Measurements from ENCODE around the gene LRRC74B.
"Not testable (repeated sequence)": the region's sequence is repeated elsewhere in the genome, so short reads cannot be mapped to it uniquely, and the experiment has no call there.

Gene LRRC74B

GRCh38 chr22:21079493-21079892, 33.7 kb downstream of the LRRC74B start:
- no peak for DNase-seq

DNA sequence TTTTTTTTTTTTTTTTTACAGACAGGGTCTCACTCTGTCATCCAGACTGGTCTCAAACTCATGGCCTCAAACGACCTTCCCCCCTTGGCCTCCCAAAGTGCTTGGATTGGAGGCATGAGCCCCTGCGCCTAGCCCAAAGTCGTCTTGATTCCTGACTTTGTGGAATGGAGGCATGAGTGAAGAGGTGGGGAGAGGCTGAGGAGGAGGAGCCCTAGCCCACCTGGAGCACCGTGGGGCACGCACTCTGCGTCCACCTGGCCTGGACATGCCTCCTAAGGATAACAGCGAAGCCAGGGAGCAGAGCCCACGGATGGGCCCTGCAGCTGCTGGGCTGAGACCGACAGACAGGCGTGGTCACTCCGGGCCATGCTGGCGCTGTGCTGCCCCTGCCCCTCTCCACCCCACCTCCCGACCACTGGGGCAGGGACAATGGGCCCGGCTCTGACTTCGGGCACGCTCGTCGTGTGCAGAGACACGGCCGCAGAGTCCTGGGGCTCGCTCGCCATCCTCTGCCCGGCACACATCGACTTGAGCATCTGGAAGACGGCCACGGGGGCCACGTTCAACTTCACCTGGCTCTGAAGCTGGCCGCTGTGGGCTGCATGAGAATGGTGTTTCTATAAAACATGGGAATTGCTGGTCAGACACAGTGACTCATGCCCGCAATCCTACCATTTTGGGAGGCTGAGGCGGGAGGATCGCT, 34.8 kb downstream of the LRRC74B start:
- DNase-seq, result no peak

DNA sequence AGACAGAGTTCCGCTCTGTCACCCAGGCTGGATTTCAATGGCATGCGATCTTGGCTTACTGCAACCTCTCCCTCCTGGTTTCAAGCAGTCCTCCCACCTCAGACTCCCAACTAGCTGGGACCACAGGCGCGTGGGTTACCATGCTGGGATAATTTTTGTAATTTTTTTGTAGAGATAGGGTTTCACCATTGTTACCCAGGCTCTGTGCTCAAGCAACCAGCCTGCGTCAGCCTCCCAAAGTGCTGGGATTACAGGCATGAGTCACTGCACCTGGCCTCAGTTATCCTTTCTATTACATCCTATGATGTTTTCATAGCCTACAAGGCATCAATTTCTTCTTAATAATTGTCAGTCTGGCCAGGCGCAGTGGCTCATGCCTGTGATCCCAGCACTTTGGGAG, 36.5 kb downstream of the LRRC74B start:
- no peak for DNase-seq

DNA sequence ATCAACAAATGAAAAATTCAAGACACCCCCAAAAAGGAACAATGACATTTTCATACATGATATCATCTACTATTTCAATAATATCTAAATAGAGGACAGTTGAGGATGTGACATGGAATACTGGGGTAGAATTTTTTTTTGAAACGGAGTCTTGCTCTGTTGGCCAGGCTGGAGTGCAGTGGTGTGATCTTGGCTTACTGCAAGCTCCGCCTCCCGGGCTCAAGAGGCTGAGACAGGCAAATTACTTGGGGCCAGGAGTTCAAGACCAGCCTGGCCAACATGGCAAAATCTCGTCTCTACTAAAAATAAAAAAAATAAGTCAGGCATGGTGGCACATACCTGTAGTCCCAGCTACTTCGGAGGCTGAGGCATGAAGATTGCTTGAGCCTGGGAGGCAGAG, 41.4 kb downstream of the LRRC74B start:
- no peak for DNase-seq

DNA sequence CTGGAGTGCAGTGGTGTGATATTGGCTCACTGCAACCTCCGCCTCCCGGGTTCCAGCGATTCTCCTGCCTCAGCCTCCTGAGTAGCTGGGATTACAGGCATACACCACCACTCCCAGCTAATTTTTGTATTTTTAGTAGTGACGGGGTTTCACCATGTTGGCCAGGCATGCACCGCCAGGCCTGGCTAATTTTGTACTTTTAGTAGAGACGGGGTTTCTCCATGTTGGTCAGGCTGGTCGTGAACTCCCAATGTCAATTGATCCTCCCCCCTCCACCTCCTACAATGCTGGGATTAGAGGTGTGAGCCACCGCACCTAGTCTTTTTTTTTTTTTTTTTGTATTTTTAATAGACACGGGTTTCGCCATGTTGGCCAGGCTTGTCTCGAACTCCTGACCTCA, 42.2 kb downstream of the LRRC74B start:
- DNase-seq, result not testable (repeated sequence)

DNA sequence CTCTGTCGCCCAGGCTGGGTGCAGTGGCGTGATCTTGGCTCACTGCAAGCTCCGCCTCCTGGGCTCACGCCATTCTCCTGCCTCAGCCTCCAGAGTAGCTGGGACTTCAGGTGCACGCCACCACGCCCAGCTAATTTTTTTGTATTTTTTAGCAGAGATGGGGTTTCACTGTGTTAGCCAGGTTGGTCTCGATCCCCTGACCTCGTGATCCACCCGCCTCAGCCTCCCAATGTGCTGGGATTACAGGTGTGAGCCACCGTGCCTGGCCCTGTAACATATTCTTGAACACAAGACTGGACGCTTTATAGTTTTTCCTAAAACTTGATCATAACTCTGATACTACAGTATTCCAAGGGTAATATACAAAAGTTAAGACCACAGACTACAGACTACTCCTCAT, 45.5 kb downstream of the LRRC74B start:
- DNase-seq, result not testable (repeated sequence)

DNA sequence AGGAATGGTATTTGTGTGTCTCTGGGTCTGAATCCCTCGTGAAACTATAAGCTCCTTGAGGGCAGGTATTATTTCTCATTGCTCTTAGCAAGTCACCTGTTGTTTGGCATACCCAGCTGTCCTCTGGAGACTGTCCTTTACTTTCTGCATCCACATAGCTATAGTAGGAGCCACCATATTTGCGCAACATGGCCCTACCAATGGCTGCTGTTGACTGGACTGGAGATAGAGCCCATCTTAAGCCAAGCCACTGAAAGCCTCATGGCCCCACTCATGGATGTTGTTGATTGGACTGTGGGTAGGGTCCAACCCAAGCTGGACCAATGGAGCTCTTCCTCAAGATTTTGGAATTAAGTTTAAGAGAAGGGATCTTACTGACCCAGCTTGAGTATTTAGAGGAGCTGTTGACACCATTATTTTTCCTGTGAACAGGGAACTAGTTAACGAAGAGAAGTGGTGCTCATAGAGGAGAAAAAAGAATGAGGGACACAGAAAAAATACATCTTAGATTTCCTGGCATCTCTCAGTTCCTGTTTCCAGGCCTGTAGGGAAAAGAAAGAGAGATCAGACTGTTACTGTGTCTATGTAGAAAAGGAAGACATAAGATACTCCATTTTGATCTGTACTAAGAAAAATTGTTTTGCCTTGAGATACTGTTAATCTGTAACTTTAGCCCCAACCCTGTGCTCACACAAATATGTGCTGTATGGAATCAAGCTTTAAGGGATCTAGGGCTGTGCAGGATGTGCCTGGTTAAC, 47.2 kb downstream of the LRRC74B start:
- no peak for DNase-seq

GRCh38 chr22:21093555-21094137, 47.9 kb downstream of the LRRC74B start:
- not testable (repeated sequence) for DNase-seq

DNA sequence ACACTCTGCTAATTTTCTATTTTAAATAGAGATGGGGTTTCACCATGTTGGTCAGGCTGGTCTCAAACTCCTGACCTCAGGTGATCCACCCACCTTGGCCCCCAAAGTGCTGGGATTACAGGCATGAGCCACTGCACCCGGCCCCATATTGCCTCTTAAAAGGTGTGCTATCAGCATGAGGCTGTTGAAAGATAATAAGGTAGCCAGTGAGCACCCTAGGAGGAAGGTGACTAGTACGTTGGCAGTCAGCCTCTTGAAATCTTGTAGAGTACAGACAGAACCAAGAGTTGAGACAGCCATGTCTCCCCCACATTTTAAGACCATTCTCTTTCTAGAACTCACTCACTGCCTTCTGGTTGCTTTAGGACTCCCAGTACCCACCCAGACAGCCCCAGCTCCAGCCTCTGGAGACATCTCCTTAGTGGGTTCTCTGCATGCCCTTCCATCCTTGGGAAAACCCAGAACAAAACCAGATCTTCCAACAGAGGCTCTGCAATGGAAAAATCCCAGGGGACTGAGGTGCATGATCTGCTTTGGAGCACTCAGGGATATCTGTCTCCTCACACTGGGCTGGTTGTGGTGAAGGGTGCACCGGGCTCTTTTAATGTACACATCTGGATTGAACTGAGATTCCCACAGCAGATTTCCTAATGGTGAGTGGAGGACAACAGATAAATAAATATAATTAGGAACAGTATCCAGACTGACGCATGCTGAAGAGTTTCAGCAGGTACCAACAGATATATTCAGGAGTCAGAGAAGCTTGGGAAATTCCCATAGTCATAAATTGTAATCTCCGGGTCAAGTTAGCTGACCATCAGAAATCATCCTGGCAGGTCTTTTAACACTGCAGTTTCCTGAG, 49.4 kb downstream of the LRRC74B start:
- DNase-seq, result no peak

DNA sequence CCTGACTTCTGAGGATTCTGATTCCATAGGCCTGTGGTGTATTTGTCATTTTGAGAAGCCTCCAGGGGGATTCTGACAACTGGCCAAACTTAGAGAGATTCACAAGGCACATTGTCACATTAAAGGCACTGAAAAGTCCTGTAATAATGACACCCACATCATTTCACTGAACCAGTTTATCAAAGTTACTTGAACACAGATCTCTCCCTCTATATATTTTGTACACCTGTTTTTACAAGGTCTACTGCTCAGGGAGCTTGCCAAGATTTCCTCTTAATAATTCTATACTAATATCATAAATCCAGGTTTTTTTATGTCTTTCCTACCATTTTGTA, 50.0 kb downstream of the LRRC74B start:
- DNase-seq, result no peak

DNA sequence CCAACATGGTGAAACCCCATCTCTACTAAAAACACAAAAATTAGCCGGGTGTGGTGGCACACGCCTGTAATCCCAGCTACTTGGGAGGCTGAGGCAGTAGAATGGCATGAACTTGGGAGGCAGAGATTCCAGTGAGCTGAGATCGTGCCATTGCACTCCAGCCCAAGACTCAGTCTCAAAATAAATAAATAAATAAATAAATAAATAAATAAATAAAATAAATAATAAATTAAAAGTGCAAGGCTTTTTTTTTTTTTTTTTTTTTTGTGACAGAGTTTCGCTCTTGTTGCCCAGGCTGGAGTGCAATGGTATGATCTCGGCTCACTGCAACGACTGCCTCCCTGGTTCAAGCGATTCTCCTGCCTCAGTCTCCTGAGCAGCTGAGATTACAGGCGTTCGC, 51.1 kb downstream of the LRRC74B start:
- not testable (repeated sequence) for DNase-seq

- DNase-seq, result no peak
Observed at GRCh38 chr22:21098099-21098671, 52.4 kb downstream of the LRRC74B start.

- DNase-seq, result no peak
Observed at GRCh38 chr22:21099578-21099977, 53.8 kb downstream of the LRRC74B start.

GRCh38 chr22:21100149-21101032, 54.6 kb downstream of the LRRC74B start:
- DNase-seq, result no peak

GRCh38 chr22:21101877-21102638, 56.3 kb downstream of the LRRC74B start:
- DNase-seq, result no peak

DNA sequence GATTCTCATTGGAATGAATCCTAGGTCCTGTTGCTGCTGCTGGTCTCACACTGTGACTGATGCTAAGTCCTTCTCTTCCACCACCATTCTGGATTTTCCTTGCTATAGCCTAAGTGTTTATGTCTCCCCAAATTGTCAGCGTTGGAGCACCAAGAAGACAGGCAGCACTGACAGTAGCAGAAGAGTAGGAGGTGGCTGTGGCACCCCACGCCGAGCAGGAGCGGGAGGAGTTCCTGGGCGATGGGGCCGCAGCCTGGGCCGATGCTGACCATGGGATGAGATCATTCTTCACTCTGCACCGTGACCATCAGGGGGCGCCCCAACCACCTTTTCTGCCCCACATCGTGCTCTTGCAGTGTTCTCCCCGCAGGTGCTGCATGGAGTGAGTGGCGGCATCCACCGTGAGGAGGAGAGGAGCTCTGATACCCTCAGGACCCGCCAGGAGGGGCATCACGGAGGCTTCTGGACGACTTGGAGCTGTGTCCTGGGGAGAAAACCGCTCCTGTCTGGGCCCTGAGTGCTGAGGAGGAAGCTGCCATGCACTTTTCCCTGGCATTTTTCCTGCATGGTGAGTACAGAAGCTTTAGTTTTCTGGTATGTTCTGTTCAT, 57.0 kb downstream of the LRRC74B start:
- DNase-seq, result peak; percentile 95

DNA sequence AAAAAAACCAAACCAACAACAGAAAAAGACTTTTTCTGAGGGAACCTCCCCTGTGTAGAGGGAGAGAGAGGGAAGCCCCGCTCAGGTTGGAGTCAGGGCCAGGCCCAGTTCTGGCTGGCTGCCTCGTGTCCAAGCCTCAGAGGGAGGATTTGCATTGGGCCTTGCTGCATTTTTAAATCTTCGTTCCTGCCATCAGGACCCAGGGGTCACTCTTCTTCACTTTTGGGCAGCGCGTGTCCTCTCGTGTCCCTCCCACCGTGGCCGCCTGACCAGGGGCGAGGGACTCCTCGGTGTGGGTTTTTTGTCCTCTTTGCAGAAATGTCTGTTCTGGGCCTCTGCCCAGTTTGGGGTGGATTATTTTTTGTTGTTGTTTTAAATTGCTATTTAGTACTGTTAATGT, 57.9 kb downstream of the LRRC74B start:
- DNase-seq, result no peak

- DNase-seq, result no peak
Observed at GRCh38 chr22:21104126-21104691, 58.5 kb downstream of the LRRC74B start.

- DNase-seq, result no peak
Observed at GRCh38 chr22:21105294-21105693, 59.5 kb downstream of the LRRC74B start.

DNA sequence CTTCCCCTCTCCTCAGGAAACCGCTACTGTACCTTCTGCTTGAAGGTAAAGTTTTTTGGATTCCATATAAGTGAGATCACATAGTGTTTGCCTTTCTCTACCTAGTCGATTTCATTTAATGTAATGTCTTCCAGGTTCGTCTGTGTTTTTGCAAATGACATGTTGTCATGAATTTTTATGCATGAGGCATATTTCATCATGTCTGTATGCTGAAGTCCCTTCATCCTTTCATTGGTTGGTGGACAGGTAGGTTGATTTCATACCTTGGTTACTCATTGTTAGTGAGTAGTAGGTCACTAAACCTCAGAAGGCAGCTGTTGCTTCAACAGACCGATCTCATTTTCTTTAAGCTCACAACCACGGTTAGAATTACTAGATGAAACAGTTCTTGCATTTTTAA, 60.3 kb downstream of the LRRC74B start:
- DNase-seq, result no peak

Measured in islet precursor cell (in vitro differentiated cells).